Glutamatergic neuron (in vitro differentiated cells): Measurements from ENCODE around the gene AGPAT2. TPM values are rescaled to one million over a fixed set of nuclear protein-coding genes. Genes with fewer than 3 reads are reported as not detected.

Source experiments
- DNase-seq: peaks from one replicate; pipeline ENCODE4 v3.0.0; 2022
- H3K27ac Mint-ChIP-seq: one replicate; pipeline ENCODE4 v1.8.0; 2020; ENCODE audit warnings: mild to moderate bottlenecking, mixed read lengths, inconsistent platforms; ENCODE audit not compliant: unreplicated experiment
- H3K27me3 Mint-ChIP-seq: one replicate; pipeline ENCODE4 v1.8.0; 2020; ENCODE audit warnings: mild to moderate bottlenecking, moderate library complexity, mixed read lengths, inconsistent platforms; ENCODE audit not compliant: unreplicated experiment
- H3K36me3 Mint-ChIP-seq: one replicate; pipeline ENCODE4 v1.8.0; 2020; ENCODE audit warnings: mild to moderate bottlenecking, mixed read lengths, inconsistent platforms; ENCODE audit not compliant: unreplicated experiment
- H3K4me1 Mint-ChIP-seq: one replicate; pipeline ENCODE4 v1.8.0; 2020; ENCODE audit warnings: mild to moderate bottlenecking, low read depth, mixed read lengths, inconsistent platforms; ENCODE audit not compliant: unreplicated experiment
- H3K4me3 Mint-ChIP-seq: one replicate; pipeline ENCODE4 v1.8.0; 2020; ENCODE audit warnings: mild to moderate bottlenecking, mixed read lengths, inconsistent platforms; ENCODE audit not compliant: unreplicated experiment
- H3K9me3 Mint-ChIP-seq: one replicate; pipeline ENCODE4 v1.8.0; 2020; ENCODE audit warnings: mild to moderate bottlenecking, moderate library complexity, mixed read lengths, inconsistent platforms; ENCODE audit not compliant: unreplicated experiment
- CTCF ChIP-seq: fragments of 200-600 bp; sonication (generic); IDR thresholded peaks from one replicate; pipeline ENCODE4 v1.5.0; 2021; ENCODE audit not compliant: partially characterized antibody, unreplicated experiment
- total RNA-seq: library from RNA; stranded (reverse); fragmentation: NEBNext Ultra II Directional; extraction: Animal tissue kit (Norgen Biotek cat#: 25700); gene quantifications from one replicate; pipeline ENCODE4 v1.2.1, GENCODE V29; 2021; ENCODE audit not compliant: unreplicated experiment

Gene AGPAT2
- total RNA-seq, 1 donor from 2014 or later = 72.8 TPM

DNA sequence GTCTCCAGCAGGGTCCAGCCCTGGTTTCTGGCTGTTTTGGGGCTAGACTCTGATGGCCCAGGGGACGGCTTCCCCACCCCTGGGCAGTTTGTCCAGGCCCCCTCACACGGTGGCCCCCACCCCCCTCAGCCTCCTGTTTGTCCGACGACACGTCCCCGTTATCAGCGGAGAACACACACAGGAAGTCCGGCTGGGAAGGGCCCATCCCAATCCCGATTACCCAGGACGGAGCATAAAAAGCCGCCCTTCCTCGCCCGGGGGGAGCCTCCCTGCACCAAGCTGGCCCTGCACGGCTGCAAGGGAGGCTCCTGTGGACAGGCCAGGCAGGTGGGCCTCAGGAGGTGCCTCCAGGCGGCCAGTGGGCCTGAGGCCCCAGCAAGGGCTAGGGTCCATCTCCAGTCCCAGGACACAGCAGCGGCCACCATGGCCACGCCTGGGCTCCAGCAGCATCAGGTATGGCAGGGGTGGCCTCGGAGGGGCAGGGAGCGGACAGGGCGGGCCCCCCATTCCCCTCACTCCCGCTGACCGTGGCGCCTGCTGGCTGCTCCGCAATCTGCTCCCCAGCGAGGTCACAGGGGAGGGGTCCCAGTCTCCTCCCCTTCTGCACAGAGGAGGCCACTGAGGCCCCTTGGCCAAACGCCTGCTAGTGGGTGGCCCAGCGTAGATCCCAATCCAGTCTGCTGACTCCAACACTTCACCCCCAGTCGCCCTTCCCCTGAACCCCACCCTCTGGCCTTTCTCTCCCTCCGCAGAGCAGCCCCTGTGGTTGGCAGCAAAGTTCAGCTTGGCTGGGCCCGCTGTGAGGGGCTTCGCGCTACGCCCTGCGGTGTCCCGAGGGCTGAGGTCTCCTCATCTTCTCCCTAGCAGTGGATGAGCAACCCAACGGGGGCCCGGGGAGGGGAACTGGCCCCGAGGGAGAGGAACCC is 24.3 kb downstream of the AGPAT2 start, which contains the start of gene EGFL7:
TSS of gene EGFL7 (plus strand) at position 261 of the 926 bp plus-strand sequence. CDS start 5,367 bp downstream, outside the sequence.
- no peaks in the 10 kb centered on the region for H3K36me3 Mint-ChIP-seq
- no peak within 1 kb of the TSS for H3K4me3 Mint-ChIP-seq
- TF ChIP-seq CTCF = no peak
- DNase-seq = no peak
- H3K27ac Mint-ChIP-seq = no peak within 1 kb of the TSS
- peaks cover 2% of the 10 kb centered on the region for H3K9me3 Mint-ChIP-seq
- peaks cover 2% of the 10 kb centered on the region for H3K27me3 Mint-ChIP-seq
- H3K4me1 Mint-ChIP-seq = no peaks in the 10 kb centered on the region

DNA sequence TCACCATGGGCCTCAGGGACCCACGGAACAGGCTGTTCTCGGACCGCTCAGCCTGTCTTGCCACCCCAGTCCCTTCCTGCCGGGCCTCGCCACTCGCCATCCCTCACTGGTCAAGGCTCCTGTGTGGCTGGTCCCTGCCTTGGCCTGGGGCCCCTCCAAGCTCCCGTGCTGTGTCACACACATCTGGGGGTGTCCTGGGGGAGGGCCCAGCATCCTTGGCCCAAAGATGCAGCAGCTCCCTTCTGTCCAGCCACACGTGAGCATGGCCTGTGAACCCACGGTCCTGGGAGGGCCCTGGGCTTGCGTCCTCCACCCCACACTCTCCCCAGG is 25.0 kb downstream of the AGPAT2 start:
- TF ChIP-seq CTCF = no peak
- Mint-ChIP-seq H3K4me1 (no peaks in the 10 kb centered on the region), H3K27me3 (peaks cover 2% of the 10 kb centered on the region), H3K27ac (no peak overlapping the region), H3K9me3 (peaks cover 2% of the 10 kb centered on the region), H3K4me3 (no peak overlapping the region), H3K36me3 (no peaks in the 10 kb centered on the region)
- peak; percentile 24 for DNase-seq

DNA sequence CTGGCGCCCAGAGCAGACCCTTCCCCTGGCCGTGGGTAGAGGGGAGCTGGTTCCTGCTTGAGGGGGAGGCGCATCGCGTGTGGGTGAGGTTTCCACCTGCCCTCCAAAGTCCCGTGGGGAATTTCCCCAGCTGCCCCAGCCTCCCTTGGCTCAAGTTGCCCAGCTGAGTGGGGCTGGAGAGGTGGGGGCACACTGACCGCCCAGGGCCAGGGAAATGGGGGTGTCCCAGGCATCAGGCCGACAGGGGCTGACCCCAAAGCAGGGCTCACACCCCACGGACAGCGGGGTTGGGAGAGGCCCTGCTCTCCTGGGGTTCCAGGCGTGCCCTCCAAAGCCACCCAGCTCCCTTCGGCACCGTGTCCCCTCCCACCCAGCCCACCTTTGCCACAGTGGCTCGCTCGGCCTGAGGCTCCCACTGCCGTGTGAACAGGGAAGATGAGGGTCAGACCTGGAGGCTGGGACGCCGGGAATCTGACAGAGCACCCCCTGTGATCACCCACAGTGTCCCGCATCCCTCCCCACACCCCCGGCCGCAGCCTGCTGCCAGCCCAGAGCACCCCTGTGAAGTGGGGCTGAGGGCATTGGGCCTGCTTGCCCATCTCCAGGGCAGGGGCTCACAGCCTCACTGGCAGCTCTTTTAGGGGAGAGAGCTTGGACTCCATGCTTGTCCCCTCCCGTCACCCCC is 25.5 kb downstream of the AGPAT2 start:
- peaks cover 2% of the 10 kb centered on the region for H3K9me3 Mint-ChIP-seq
- peak; percentile 25 for DNase-seq

DNA sequence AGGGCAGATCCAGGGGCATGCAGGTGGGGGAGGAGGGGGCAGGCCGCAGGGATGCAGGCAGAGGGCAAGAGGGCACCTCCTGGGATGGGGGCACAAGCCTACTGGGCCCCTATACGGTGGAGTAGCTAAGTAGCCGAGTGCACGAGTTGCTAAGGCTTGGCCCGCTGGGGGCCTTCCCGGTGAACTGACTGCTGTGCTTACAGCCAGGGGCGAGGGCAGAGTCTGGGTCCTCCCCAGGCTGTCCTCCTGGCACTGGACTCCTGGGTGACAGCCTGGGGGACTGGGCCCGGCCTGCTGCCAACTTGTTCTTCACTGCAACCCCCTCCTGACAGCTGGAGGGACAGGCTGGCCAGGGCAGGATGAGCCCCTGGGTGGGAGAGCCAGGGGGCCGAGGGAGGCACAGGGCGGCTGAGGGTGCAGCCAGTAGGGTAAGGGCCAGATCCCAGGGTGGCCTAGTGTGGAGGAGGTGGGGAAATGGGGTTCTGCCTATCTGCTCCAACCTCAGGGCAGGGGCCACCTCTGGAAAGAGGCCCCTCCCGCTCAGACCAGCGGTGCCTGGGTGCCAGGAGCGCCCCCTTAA is 26.2 kb downstream of the AGPAT2 start:
- Mint-ChIP-seq H3K36me3 (no peaks in the 10 kb centered on the region), H3K27me3 (peaks cover 3% of the 10 kb centered on the region), H3K9me3 (no peaks in the 10 kb centered on the region), H3K27ac (no peak overlapping the region), H3K4me1 (no peaks in the 10 kb centered on the region), H3K4me3 (no peak overlapping the region)
- peak; percentile 18 for DNase-seq
- TF ChIP-seq CTCF = no peak

More for the DNA sequence above, 25.5 kb downstream of the AGPAT2 start:
- TF ChIP-seq CTCF = no peak
- Mint-ChIP-seq H3K27me3 (peaks cover 3% of the 10 kb centered on the region), H3K4me1 (no peaks in the 10 kb centered on the region), H3K36me3 (no peaks in the 10 kb centered on the region), H3K4me3 (no peak overlapping the region), H3K27ac (no peak overlapping the region)
